HG02840 (cell line): ENCODE measurements around the gene PRKCD.

Experiments
- ATAC-seq: cut with Tn5 transposase; IDR thresholded peaks from one replicate; pipeline ENCODE4 v1.9.1; 2021; ENCODE audit warnings: mild to moderate bottlenecking, moderate library complexity, moderate number of reproducible peaks; ENCODE audit not compliant: unreplicated experiment, low FRiP score

Gene PRKCD

DNA sequence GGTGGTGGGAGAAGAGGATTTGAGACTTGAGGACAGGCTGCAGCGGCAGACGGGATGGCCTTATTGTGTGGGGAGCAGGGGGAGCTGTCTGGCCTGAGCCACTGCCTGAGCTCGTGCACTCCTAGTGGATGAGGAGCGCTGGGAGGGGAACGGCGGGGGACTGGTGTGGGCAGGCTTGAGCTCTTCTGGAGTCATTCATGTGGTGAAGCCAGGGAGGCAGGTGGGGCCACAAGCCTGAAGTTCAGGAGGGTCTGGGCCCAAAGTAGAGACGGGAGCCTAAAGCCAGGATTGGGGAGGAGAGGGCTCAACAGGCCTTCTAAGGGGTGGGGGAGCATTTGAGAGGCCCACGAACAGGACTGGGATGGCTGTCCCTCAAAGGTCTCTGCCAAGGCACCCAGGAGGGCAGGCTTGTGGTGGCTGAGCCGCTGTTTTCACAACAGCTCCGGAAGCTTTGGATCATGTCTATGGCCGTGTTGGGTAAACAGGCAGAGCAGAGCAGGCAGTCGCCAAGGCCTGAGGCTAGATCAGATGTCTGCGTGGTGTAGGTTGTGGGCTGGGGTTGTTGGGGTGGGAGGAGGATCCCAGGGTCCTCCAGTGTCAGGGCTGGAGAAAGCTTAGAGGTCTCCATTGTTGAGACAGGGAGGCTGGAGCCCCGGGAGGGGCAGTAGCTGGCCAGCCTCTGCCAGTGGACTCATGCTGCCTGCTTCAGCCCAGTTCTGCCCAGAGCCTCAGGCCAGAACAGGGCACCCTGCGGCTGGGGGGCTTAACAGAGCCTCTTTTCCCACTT, 8.2 kb downstream of the PRKCD start:
- no peak for ATAC-seq

DNA sequence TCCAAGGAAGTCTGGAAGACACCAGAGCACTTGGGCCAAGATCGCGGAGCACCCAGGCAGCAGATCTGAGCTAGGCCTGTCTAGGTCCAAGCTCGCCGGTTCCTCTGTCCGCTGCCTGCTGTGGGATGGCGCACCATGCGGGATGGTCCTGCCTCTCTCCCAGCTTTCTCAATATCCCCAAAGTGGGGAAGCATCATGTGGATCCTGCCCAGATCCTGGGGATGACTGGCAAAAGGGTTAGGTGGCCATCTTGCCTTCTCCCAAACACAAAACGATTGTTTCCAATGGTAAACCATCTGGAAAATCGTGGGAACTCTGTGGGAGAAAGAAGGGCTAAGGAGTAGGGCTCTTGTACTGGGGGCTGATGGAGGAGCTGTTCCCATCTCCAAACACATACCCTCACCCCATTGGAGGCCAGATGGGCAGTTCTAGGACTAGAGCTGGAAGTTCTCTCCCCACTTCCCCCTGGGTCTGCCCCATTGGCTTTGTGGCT, 8.9 kb downstream of the PRKCD start:
- no peak for ATAC-seq

DNA sequence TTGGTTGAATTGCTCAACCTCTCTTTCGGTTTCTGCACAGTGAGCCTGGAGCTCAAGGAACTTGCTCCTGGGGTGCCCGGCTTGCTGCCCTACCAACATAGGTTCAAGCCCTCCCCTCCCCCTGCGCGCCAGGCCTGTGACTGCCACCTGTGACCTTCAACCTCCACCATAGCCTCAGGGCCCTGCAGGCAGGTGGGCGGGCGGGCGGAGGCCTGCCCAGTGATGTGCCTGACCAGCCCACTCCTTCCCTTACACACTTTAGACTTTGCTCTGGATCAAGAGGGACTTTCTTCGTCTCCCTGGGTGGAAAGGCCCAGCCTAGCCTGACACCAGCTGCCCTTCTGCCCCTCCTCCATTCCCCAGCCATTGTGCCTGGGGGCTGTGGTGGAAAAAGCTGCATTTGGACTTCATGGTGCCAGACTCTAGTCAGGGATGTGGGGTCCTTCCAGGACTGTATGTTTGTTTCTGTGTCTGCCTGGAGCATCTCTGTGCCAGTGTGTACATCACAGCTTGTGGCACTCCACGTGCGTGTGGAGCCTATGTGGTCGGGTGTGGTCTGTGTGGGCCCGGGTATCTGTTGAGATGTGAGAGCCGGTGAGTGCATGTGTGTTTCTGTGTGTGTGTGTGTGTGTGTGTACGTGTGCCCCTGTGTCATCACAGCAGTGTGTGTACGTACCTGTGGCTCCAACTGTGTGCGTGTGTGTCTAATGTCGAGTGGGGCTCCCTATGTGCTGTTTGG, 9.5 kb downstream of the PRKCD start:
- ATAC-seq, result no peak

DNA sequence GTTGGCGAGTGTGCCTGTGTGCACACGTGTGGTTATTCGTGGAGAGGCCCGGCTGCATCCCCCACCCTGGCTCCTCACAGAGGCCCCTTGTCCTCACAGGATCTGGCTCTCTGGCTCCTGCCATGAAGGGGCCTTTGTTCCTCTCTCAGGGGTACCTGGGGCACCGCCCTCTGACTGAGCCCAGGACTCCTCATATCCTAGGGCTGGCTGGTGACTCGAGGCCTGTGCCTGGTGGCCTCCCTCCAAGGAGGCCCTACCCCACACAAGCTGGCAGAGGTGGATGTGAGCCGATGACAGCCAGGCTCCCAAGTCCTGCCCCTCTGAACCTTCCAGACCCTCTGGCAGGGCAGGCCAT, 10.0 kb downstream of the PRKCD start:
- ATAC-seq, result no peak

DNA sequence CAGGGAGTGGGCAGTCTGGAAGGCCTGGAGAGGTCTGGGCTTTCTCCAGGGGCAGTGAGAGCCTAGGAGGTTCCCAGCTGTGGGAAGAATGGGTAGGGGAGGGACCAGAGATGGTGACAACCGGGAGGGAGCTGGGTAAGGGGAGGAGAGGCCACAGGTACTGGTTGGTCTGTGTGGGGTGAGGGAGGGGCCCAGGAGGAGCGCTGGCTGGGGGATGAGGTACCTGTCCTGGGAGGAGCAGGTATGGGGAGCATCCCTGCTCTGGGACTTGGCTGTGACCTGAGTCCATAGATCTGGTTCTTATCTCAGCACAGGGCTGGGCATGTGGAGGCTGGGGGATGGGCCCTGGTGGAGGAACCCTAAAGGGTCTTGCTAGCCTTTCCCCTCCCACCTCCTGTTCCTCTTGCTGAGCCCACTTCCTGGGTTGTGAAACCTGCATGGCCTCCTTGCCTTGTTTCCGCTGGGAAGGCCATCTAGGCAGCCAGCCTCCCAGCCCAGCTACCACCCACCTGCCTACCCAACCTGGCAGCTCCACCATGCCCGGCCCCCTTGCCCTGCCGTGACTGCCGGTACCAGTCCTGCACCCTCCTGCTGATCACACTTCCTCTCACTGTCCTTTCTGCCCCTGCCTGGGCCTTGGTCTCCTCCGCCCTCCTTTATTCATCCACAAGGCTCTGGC, 11.0 kb downstream of the PRKCD start:
- no peak for ATAC-seq

DNA sequence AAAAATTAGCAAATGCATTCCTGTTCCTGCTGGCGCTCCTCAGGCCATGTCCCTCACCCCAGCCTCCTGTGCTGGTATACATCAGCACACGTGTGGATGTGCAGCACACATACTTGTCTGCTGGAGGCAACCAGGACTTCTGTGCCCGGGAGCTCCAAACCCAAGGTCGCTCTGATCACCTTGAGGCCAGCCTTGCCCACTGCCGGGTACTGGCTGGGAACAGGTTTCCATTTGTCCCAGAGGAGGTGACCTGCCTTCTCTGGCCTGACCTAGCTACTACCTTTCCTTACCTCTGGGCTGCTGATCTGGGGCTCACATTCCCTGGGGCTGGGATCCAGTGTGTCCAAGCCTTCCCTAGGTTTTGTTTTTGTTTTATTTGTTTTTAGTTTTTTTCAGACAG, 12.1 kb downstream of the PRKCD start:
- no peak for ATAC-seq

DNA sequence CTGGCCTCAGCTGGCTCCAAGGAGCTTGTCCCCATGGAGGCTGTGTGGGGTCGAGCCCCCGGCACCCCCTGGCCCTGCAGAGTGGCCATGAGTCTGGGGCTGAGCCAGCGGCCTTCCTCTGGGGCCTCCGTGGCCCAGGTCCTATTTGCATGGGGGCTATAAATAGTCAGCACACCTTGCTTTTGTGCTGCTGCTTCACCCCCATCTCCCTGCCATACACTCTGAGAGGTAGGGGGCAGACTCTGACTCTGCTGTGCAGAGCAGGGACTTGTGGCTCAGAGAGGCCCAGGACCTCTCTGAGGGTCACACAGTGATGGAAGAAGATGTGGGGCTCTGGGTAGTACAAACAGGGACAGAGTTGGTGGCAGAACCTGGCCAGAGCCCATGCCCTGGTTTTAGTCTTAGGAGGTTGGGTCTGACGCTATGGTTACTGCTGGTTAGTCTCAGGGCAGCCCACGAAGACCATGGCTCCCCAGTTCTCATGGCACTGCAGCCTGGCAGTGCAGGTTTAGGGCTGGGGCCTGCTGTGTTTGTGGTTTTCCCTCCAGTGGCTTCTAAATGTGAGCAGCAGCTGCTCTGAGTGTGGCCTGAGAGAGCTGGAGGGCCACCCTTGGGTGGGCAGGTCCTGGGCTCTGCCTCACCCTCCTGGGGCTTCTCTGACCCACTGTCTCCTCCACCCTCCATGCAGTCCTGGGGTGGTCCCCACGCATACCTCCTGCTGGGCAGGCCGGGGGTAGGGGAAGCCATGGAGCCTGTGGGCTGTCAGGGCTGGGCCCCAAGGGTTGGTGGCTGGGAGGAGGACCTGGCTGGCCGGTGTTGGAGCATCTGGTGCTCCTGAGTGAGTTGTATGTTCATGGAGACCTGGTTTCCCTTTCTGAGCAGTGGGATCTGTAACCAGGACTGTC, 13.6 kb downstream of the PRKCD start:
- peak; percentile 65 for ATAC-seq

DNA sequence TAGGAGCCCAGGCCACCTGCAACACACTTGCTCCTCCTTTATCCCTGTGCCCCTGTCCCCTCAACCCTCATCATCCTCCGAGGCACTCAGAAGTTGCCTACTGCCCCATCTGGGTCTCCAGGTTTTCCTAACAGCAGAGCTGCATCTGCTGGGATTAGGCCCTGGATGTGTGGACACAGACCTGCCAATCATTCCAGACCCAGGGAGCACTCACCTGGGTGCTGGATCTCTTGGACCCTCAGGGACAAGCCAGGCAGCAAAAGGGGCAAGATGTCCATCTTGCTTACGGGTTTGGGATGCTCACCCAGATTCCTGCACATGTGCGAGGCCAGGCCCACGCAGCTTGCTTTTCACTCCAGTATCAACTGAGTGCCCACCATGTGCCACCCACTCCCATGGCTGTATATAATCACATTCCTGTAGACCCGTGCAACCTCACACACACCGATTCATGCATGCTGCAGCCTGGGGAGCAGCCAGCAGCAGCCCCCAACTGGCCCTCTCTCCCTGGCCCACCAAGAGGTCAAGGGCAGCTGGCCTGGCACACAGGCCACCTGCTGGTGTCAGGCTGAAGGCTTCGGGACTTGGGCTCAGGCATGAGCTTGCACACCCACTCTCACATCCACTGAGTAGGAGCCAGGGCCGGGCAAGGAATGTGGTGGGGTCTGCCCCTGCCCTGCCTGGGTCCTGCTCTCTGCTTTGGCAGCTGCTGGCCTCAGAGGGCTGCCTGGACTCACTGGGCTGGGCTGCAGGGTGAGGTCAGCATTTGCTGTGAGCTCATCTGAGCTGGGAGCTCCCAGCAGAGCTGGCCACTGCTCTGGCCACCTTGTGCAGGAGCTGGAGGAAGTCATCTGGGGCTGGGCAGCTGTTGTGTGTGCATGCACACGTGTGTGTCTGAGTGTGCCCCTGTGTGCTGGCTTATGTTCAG, 14.9 kb downstream of the PRKCD start:
- no peak for ATAC-seq

DNA sequence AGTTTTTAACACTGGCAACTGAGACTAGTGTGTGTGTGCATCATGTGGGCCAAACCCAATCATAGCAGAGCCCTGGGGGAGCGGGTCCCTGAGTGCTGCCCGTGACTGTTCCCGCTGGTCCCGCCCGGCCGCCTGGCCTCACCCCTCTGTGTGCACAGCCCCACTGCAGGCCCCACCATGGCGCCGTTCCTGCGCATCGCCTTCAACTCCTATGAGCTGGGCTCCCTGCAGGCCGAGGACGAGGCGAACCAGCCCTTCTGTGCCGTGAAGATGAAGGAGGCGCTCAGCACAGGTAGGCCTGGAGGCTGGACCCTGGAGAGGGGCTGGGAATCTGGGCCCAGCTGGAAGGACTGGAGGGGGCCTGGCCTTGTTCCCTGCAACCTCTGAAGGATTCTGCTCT, 17.2 kb downstream of the PRKCD start:
- ATAC-seq, result no peak

DNA sequence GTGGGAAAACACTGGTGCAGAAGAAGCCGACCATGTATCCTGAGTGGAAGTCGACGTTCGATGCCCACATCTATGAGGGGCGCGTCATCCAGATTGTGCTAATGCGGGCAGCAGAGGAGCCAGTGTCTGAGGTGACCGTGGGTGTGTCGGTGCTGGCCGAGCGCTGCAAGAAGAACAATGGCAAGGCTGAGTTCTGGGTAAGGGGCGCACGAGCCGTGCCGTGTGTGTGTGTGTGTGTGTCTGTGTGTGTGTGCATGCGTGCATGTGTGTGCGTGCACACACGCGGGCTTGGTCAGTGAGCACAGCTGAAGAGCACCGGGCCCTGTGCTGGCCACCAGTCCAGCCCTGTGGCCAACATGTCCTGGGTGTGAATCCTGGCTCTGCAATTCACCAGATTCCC, 18.6 kb downstream of the PRKCD start:
- no peak for ATAC-seq

DNA sequence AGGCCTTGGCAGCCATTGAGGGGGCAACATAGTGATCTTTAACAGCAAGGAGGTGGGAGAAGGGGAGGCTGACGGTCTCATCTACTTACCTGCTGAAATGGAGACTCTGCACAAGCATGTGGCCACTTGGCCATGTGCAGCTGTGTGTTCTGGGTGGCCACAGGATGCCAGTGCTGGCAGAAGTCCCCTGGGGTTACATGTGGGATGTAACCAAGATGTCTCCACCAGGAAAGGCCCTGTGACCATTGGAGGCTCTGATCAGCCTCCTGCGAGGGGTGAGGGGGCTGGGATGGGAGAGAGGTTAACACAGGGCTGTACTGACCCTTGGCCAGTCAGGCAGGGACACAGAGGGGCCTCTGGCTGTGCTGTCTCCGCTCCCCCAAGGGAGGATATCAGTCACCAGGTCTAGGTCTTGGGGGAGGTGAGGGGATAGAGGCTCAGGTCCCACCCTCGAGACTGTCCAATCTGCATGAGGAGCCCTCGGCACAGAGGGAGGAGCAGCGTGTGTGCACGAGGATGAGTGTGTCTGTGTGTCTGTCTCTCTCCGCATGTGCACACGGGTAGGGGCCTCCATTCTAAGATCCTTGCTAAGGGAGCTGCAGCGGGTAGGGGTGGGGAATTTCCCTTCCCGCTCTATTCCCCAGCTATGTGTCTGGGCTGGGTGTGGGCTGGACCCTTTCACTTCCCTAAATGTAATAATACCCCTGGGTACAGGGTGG, 19.5 kb downstream of the PRKCD start:
- ATAC-seq, result peak; percentile 91

DNA sequence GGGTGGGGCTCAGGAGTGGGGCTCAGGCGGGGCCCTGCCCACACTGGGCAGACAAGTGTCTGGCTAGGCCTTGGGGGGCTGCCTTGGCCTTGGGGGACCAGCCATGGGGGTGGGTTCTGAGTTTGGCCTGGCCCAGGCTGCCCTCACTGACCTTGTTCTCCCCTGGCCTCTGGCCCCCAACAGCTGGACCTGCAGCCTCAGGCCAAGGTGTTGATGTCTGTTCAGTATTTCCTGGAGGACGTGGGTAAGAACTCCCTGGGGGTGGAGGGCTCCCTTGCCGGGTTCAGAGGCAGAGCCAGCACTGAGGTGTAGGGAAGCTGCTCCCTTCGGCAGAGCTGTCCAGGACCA, 20.0 kb downstream of the PRKCD start:
- ATAC-seq, result peak; percentile 27

DNA sequence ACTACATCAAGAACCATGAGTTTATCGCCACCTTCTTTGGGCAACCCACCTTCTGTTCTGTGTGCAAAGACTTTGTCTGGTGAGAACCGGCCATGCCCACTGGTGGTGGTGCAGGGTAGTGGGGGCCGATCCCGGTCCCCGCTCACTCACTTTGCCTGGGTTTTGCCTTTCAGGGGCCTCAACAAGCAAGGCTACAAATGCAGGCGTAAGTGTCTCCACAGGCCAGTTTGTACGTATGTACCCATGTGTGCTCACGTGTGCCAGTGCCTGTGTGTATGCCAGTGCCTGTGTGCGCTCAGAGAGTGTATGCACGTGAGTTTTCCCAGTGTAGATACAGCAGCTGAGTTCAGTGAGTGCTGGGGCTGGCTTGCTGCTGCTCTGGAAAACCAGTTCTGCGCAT, 20.5 kb downstream of the PRKCD start:
- no peak for ATAC-seq

DNA sequence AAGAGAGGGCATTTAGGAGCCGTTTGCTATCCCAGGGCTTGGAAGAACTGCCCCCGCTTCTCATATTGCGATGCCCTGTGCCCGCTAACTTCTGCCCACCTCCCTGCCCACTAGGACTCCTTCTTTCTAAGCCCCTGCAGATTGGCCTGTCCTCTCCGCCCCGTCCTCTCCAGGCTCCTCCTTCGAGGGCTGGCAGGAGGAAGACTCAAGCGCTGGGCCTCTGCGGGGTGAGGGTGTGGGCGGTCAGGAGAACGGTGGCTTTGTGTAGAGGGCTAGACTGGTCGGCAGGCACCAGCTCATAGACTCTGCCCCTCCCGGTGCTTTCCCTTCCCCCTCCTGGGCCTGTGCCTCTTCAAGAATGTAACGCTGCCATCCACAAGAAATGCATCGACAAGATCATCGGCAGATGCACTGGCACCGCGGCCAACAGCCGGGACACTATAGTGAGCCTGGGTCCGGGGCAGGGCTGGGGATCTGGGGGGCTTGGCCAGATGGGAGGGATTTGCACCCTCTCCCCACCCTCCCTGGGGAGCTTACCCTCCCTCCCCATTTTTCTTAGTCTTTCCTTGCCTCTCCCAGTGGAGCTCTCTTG, 21.9 kb downstream of the PRKCD start:
- ATAC-seq, result no peak

DNA sequence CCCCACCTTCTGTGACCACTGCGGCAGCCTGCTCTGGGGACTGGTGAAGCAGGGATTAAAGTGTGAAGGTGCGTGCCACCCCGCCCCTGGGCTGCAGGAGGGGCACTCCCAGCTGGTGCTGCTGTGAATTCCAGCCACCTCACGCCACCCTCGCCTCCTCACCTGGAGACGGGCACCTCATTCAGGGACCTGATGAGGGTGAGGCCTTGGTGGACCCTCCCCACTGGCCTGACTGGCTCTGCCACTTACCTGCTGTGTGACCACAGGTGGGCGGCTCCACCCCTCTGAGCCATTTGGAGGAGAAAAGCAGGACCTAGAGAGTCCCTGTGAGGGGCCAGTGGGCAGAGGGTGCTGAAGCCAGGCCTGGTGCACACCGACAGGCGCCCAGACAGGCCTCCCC, 22.5 kb downstream of the PRKCD start:
- no peak for ATAC-seq

DNA sequence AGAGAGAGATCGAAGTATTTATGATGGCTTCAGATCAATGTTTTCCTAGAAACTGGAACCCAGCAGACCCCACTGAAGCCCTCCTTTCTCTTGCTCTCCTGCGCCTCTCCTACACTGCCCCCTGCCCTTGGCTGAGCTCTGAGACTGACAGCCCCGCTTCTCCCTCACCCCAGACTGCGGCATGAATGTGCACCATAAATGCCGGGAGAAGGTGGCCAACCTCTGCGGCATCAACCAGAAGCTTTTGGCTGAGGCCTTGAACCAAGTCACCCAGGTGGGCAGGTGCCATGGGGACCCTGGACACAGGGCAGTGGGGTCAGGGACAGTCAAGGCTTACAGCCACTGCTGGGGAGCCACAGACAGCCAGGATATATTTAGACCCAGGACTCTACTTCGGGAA, 23.7 kb downstream of the PRKCD start:
- ATAC-seq, result no peak

DNA sequence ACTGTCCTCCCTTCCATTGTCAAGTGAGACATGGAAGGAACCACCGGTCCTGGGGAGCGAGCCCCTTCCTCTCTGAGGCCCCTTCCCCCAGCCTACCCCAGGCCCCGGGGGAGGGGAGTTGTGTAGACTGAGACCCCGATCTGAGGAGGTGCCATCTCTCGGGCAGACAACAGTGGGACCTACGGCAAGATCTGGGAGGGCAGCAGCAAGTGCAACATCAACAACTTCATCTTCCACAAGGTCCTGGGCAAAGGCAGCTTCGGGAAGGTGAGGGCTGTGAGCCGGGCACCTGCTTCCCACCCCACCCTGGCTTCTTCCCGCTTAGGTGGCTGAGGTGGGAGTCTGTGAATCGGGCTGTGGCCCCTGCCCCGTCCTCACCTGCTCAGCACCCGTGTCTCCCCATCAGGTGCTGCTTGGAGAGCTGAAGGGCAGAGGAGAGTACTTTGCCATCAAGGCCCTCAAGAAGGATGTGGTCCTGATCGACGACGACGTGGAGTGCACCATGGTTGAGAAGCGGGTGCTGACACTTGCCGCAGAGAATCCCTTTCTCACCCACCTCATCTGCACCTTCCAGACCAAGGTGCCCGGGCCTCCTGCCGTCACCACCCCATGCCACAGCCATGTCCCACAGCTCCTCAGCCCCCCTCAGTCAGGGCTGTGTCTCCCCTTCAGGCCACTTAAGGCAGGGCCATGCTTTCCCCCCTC, 24.9 kb downstream of the PRKCD start:
- ATAC-seq, result no peak

DNA sequence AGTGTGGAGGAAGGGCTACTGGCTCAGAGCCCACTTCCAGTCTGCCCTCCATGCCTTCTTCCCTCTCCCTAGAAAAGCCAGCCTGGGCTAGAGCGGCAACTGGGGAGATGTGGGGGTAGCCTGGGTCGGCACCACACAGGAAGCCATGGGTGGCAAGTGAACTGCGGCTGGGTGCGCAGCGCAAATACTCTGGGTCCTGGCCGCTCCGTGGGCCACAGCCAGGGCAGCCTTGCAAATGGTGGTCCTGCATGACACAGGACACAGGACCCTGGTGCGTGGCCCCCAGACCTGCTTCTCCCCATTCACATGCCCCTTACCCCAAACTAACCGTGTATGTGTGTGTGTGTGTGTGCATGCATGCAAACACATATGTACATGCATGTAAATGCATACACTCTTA, 25.7 kb downstream of the PRKCD start:
- ATAC-seq, result no peak
